HEK293 (cell line): ENCODE measurements around the gene OR10A6.

ENCODE experiments used
- CTCF ChIA-PET: fragments of 350-600 bp; formaldehyde crosslinking; extraction: SDS; loops from one replicate; lab custom pipeline; 2021; ENCODE audit warnings: antibody characterized with exemption; lab: Yijun Ruan, JAX
- POLR2A ChIA-PET: fragments of 300-600 bp; formaldehyde crosslinking; extraction: SDS; loops from one replicate; lab custom pipeline; 2020; ENCODE audit warnings: antibody characterized with exemption, inconsistent platforms; lab: Yijun Ruan, JAX
- H3K27ac ChIP-seq: fragments of 200-500 bp; sonication (Bioruptor generic); 2 replicates; pipeline ENCODE4 v1.5.1; 2014; ENCODE audit warnings: low read depth, low read length, control low read depth, inconsistent platforms; ENCODE audit errors: extremely low read depth
- H3K36me3 ChIP-seq, 2 experiments: fragments of 200-500 bp in 1 of 2; sonication (Bioruptor generic) in 1 of 2; 1 replicate in 1 of 2; 2 replicates in 1 of 2; pipeline ENCODE4 v1.5.1; 2014 to 2017; ENCODE audit warnings: inconsistent platforms in 2 of 2, low read length in 2 of 2; ENCODE audit not compliant: control insufficient read depth in 2 of 2, insufficient read depth in 1 of 2
- H3K4me1 ChIP-seq: fragments of 200-500 bp; sonication (Bioruptor generic); 2 replicates; pipeline ENCODE4 v1.5.1; 2014; ENCODE audit warnings: mild to moderate bottlenecking, low read length, inconsistent platforms; ENCODE audit not compliant: control insufficient read depth, insufficient read depth
- H3K4me3 ChIP-seq: 2 replicates; pipeline ENCODE4 v1.5.1; 2011; ENCODE audit warnings: low read depth, mild to moderate bottlenecking, control low read depth, low read length, moderate library complexity
- H3K9me3 ChIP-seq: fragments of 200-500 bp; sonication (Bioruptor generic); 2 replicates; pipeline ENCODE4 v1.5.1; 2014; ENCODE audit warnings: low read depth, low read length, inconsistent platforms; ENCODE audit not compliant: control insufficient read depth, insufficient read depth
- GLI4 ChIP-seq: fragments of 450-650 bp; formaldehyde crosslinking; IDR thresholded peaks from 2 replicates; pipeline ENCODE4 v1.5.1; 2016; ENCODE audit warnings: missing biosample characterization, missing genetic modification characterization
- IKZF3 ChIP-seq: fragments of 450-650 bp; IDR thresholded peaks from 2 replicates; pipeline ENCODE4 v1.5.0; 2018; ENCODE audit warnings: missing biosample characterization, mild to moderate bottlenecking, missing genetic modification characterization, moderate library complexity
- SALL2 ChIP-seq: fragments of 450-650 bp; formaldehyde crosslinking; IDR thresholded peaks from 2 replicates; pipeline ENCODE4 v1.5.0; 2017; ENCODE audit warnings: missing biosample characterization, mild to moderate bottlenecking, missing genetic modification characterization, borderline replicate concordance
- TCF7L2 ChIP-seq: IDR thresholded peaks from 2 replicates; pipeline ENCODE4 v1.6.1; 2011; ENCODE audit warnings: low read depth, mild to moderate bottlenecking, inconsistent platforms, low read length, moderate library complexity, borderline replicate concordance
- ZBTB17 ChIP-seq: fragments of 450-650 bp; formaldehyde crosslinking; IDR thresholded peaks from 2 replicates; pipeline ENCODE4 v1.5.1; 2016; ENCODE audit warnings: missing biosample characterization, missing genetic modification characterization
- ZBTB20 ChIP-seq: fragments of 450-650 bp; formaldehyde crosslinking; IDR thresholded peaks from 2 replicates; pipeline ENCODE4 v1.5.1; 2016; ENCODE audit warnings: missing biosample characterization, missing genetic modification characterization
- ZNF16 ChIP-seq: fragments of 450-650 bp; formaldehyde crosslinking; IDR thresholded peaks from 2 replicates; pipeline ENCODE4 v1.5.1; 2016; ENCODE audit warnings: low read depth, missing biosample characterization, missing genetic modification characterization
- ZNF214 ChIP-seq: fragments of 450-650 bp; formaldehyde crosslinking; IDR thresholded peaks from 2 replicates; pipeline ENCODE4 v1.5.1; 2017; ENCODE audit warnings: missing biosample characterization, mild to moderate bottlenecking, missing genetic modification characterization, borderline replicate concordance
- ZNF350 ChIP-seq: fragments of 450-650 bp; formaldehyde crosslinking; IDR thresholded peaks from 2 replicates; pipeline ENCODE4 v1.5.0; 2017; ENCODE audit warnings: missing biosample characterization, mild to moderate bottlenecking, missing genetic modification characterization
- ZNF560 ChIP-seq: fragments of 450-650 bp; formaldehyde crosslinking; IDR thresholded peaks from 2 replicates; pipeline ENCODE4 v1.5.1; 2017; ENCODE audit warnings: missing biosample characterization, missing genetic modification characterization, borderline replicate concordance
- ZNF624 ChIP-seq: fragments of 450-650 bp; formaldehyde crosslinking; IDR thresholded peaks from 2 replicates; pipeline ENCODE4 v1.5.1; 2017; ENCODE audit warnings: missing biosample characterization, missing genetic modification characterization
- ZNF664 ChIP-seq: fragments of 450-650 bp; formaldehyde crosslinking; IDR thresholded peaks from 2 replicates; pipeline ENCODE4 v1.5.1; 2016; ENCODE audit warnings: missing biosample characterization, missing genetic modification characterization
- ZNF670 ChIP-seq: fragments of 450-650 bp; formaldehyde crosslinking; IDR thresholded peaks from 2 replicates; pipeline ENCODE4 v1.5.1; 2016; ENCODE audit warnings: missing biosample characterization, missing genetic modification characterization, low read depth
- ZNF837 ChIP-seq: fragments of 450-650 bp; formaldehyde crosslinking; IDR thresholded peaks from 2 replicates; pipeline ENCODE4 v1.5.1; 2016; ENCODE audit warnings: missing biosample characterization, missing genetic modification characterization
- TF ChIP-seq, protein P1 (sequence below): fragments of 450-650 bp; formaldehyde crosslinking; IDR thresholded peaks from 2 replicates; pipeline ENCODE4; 2016; ENCODE audit warnings: missing biosample characterization, missing genetic modification characterization
- TF ChIP-seq, protein P2 (sequence below): fragments of 450-650 bp; formaldehyde crosslinking; IDR thresholded peaks from 2 replicates; pipeline ENCODE4 v1.5.1; 2016; ENCODE audit warnings: missing biosample characterization, missing genetic modification characterization
- TF ChIP-seq, protein P3 (sequence below): fragments of 450-650 bp; formaldehyde crosslinking; optimal IDR thresholded peaks from 2 replicates; pipeline ENCODE3; 2016; ENCODE audit warnings: missing biosample characterization, mild to moderate bottlenecking, missing genetic modification characterization

Gene OR10A6

GRCh38 chr11:7882860-7883259, 48.2 kb downstream of the OR10A6 start:
- Histone ChIP-seq H3K27ac (no peak overlapping the region), H3K36me3 (no peaks in the 10 kb centered on the region), H3K4me3 (no peak overlapping the region), H3K9me3 (no peaks in the 10 kb centered on the region), H3K4me1 (no peaks in the 10 kb centered on the region)
- ChIA-PET CTCF (interaction anchor here (1.5 kb wide), 1 partner anchor 104 kb away, joined by 6 read pairs; the partner anchor contains the start of gene EIF3F), POLR2A (no interaction called here)
- no peak for TF ChIP-seq ZNF350 (tag by site-specific recombination)
- no peak for TF ChIP-seq ZNF837 (tag by site-specific recombination)
- no peak for TF ChIP-seq TCF7L2
- TF ChIP-seq, protein P1, sequence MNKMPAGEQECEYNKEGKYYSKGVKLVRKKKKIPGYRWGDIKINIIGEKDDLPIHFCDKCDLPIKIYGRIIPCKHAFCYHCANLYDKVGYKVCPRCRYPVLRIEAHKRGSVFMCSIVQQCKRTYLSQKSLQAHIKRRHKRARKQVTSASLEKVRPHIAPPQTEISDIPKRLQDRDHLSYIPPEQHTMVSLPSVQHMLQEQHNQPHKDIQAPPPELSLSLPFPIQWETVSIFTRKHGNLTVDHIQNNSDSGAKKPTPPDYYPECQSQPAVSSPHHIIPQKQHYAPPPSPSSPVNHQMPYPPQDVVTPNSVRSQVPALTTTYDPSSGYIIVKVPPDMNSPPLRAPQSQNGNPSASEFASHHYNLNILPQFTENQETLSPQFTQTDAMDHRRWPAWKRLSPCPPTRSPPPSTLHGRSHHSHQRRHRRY (tag by site-specific recombination) = no peak
- TF ChIP-seq, protein P2, sequence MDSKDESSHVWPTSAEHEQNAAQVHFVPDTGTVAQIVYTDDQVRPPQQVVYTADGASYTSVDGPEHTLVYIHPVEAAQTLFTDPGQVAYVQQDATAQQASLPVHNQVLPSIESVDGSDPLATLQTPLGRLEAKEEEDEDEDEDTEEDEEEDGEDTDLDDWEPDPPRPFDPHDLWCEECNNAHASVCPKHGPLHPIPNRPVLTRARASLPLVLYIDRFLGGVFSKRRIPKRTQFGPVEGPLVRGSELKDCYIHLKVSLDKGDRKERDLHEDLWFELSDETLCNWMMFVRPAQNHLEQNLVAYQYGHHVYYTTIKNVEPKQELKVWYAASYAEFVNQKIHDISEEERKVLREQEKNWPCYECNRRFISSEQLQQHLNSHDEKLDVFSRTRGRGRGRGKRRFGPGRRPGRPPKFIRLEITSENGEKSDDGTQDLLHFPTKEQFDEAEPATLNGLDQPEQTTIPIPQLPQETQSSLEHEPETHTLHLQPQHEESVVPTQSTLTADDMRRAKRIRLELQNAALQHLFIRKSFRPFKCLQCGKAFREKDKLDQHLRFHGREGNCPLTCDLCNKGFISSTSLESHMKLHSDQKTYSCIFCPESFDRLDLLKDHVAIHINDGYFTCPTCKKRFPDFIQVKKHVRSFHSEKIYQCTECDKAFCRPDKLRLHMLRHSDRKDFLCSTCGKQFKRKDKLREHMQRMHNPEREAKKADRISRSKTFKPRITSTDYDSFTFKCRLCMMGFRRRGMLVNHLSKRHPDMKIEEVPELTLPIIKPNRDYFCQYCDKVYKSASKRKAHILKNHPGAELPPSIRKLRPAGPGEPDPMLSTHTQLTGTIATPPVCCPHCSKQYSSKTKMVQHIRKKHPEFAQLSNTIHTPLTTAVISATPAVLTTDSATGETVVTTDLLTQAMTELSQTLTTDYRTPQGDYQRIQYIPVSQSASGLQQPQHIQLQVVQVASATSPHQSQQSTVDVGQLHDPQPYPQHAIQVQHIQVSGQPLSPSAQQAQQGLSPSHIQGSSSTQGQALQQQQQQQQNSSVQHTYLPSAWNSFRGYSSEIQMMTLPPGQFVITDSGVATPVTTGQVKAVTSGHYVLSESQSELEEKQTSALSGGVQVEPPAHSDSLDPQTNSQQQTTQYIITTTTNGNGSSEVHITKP (tag by site-specific recombination) = no peak
- TF ChIP-seq ZNF664 (tag by site-specific recombination) = no peak
- no peak for TF ChIP-seq ZNF16 (tag by site-specific recombination)
- TF ChIP-seq ZBTB20 (tag by site-specific recombination) = no peak
- no peak for TF ChIP-seq ZBTB17 (tag by site-specific recombination)
- TF ChIP-seq, protein P3, sequence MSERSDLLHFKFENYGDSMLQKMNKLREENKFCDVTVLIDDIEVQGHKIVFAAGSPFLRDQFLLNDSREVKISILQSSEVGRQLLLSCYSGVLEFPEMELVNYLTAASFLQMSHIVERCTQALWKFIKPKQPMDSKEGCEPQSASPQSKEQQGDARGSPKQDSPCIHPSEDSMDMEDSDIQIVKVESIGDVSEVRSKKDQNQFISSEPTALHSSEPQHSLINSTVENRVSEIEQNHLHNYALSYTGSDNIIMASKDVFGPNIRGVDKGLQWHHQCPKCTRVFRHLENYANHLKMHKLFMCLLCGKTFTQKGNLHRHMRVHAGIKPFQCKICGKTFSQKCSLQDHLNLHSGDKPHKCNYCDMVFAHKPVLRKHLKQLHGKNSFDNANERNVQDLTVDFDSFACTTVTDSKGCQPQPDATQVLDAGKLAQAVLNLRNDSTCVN (tag by site-specific recombination) = no peak
- no peak for TF ChIP-seq ZNF560 (tag by site-specific recombination)
- TF ChIP-seq ZNF624 = no peak
- TF ChIP-seq IKZF3 (tag by site-specific recombination) = no peak
- no peak for TF ChIP-seq ZNF670
- no peak for TF ChIP-seq SALL2
- no peak for TF ChIP-seq ZNF214 (tag by site-specific recombination)
- no peak for TF ChIP-seq GLI4
